ENCODE results near the gene ALS2.

DNA sequence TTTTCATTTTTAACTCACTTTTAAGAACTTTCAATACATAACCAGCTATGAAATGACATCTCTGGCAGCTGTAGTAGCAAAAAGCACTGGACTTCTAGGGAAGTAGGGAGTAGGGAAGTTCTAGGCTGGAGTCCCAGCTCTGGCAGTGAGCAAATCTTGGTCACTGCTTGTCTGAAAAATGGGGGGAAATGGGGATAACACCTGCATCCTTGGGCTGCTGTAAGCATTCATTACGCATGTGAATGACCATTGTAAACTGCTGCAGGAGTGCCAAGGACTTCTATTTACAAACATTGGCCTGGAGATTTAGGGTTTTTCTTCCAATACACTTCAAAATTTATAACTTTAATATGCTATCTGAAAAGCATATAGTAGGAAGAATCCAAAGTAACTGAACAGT lies 81.3 kb downstream of the ALS2 start:
- TF ChIP-seq JUN (IDR thresholded peaks at IDR 0.05; ENCODE audit: low read depth, low read length) (no peak), JUND (IDR thresholded peaks at IDR 0.05; ENCODE audit: low read length) (no peak), EZH2 (IDR thresholded peaks at IDR 0.05; ENCODE audit: low read depth, low read length, severe bottlenecking) (no peak), POLR2A (IDR thresholded peaks at IDR 0.05; ENCODE audit: control extremely low read depth in 1 of 2, low read depth in 2 of 2, low read length in 2 of 2) (no peak), RAD21 (IDR thresholded peaks at IDR 0.05 in 1 of 2, conservative IDR thresholded peaks at IDR 0.05 in 1 of 2; ENCODE audit: low read depth in 2 of 2, low read length in 2 of 2) (no peak), SP1 (IDR thresholded peaks at IDR 0.05; ENCODE audit: low read depth, low read length) (no peak)
- TF ChIP-seq, protein P1, sequence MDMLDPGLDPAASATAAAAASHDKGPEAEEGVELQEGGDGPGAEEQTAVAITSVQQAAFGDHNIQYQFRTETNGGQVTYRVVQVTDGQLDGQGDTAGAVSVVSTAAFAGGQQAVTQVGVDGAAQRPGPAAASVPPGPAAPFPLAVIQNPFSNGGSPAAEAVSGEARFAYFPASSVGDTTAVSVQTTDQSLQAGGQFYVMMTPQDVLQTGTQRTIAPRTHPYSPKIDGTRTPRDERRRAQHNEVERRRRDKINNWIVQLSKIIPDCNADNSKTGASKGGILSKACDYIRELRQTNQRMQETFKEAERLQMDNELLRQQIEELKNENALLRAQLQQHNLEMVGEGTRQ (IDR thresholded peaks at IDR 0.05; ENCODE audit: low read length), result no peak
- TF ChIP-seq, protein P2, sequence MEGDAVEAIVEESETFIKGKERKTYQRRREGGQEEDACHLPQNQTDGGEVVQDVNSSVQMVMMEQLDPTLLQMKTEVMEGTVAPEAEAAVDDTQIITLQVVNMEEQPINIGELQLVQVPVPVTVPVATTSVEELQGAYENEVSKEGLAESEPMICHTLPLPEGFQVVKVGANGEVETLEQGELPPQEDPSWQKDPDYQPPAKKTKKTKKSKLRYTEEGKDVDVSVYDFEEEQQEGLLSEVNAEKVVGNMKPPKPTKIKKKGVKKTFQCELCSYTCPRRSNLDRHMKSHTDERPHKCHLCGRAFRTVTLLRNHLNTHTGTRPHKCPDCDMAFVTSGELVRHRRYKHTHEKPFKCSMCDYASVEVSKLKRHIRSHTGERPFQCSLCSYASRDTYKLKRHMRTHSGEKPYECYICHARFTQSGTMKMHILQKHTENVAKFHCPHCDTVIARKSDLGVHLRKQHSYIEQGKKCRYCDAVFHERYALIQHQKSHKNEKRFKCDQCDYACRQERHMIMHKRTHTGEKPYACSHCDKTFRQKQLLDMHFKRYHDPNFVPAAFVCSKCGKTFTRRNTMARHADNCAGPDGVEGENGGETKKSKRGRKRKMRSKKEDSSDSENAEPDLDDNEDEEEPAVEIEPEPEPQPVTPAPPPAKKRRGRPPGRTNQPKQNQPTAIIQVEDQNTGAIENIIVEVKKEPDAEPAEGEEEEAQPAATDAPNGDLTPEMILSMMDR (IDR thresholded peaks at IDR 0.05; ENCODE audit: control extremely low read depth in 1 of 3, insufficient read depth in 1 of 3, low read depth in 1 of 3, low read length in 3 of 3), result no peak

All from H1 (cell line).